Measurements from ENCODE around the gene MPP3.

MPP3 gene

GRCh38 chr17:43759836-43760235, 73.1 kb downstream of the MPP3 start:
- Mint-ChIP-seq H3K4me1 (peaks cover 48% of the 10 kb centered on the region), H3K36me3 (ENCODE audit: low read depth) (no peaks in the 10 kb centered on the region), H3K27me3 (ENCODE audit: low read depth, poor library complexity) (peaks cover 55% of the 10 kb centered on the region), H3K9me3 (no peaks in the 10 kb centered on the region), H3K27ac (no peak overlapping the region), H3K4me3 (peak overlapping the region; percentile 22)
- no peak for TF ChIP-seq CTCF (IDR thresholded peaks at IDR 0.05)
- no peak for DNase-seq

GRCh38 chr17:43758497-43759174, 74.3 kb downstream of the MPP3 start, which contains the start of gene SOST:
TSS of gene SOST (minus strand) at chr17:43758791. CDS start at chr17:43758741, 50 bp downstream.
- Mint-ChIP-seq H3K4me1 (peaks cover 59% of the 10 kb centered on the region), H3K9me3 (no peaks in the 10 kb centered on the region), H3K36me3 (ENCODE audit: low read depth) (no peaks in the 10 kb centered on the region), H3K27ac (no peak within 1 kb of the TSS), H3K27me3 (ENCODE audit: low read depth, poor library complexity) (peaks cover 64% of the 10 kb centered on the region), H3K4me3 (peak within 1 kb of the TSS; percentile 13)
- no peak for DNase-seq
- no peak for TF ChIP-seq CTCF (IDR thresholded peaks at IDR 0.05)

GRCh38 chr17:43758086-43758485, 74.9 kb downstream of the MPP3 start:
- DNase-seq = no peak
- H3K4me1 Mint-ChIP-seq = peaks cover 63% of the 10 kb centered on the region
- no peak overlapping the region for H3K27ac Mint-ChIP-seq
- no peak overlapping the region for H3K4me3 Mint-ChIP-seq
- H3K27me3 Mint-ChIP-seq (ENCODE audit: low read depth, poor library complexity) = peaks cover 65% of the 10 kb centered on the region
- no peaks in the 10 kb centered on the region for H3K36me3 Mint-ChIP-seq (ENCODE audit: low read depth)
- no peaks in the 10 kb centered on the region for H3K9me3 Mint-ChIP-seq
- no peak for TF ChIP-seq CTCF (IDR thresholded peaks at IDR 0.05)

- TF ChIP-seq CTCF (IDR thresholded peaks at IDR 0.05) = no peak
- Mint-ChIP-seq H3K36me3 (ENCODE audit: low read depth) (no peaks in the 10 kb centered on the region), H3K27me3 (ENCODE audit: low read depth, poor library complexity) (peaks cover 73% of the 10 kb centered on the region), H3K27ac (no peak overlapping the region), H3K4me1 (peaks cover 67% of the 10 kb centered on the region), H3K4me3 (no peak overlapping the region), H3K9me3 (no peaks in the 10 kb centered on the region)
- no peak for DNase-seq
Observed at GRCh38 chr17:43757171-43757660, 75.7 kb downstream of the MPP3 start.

GRCh38 chr17:43756201-43756600, 76.7 kb downstream of the MPP3 start:
- TF ChIP-seq CTCF (IDR thresholded peaks at IDR 0.05) = no peak
- H3K4me3 Mint-ChIP-seq = peak overlapping the region; percentile 69
- no peaks in the 10 kb centered on the region for H3K36me3 Mint-ChIP-seq (ENCODE audit: low read depth)
- peaks cover 67% of the 10 kb centered on the region for H3K4me1 Mint-ChIP-seq
- H3K27me3 Mint-ChIP-seq (ENCODE audit: low read depth, poor library complexity) = peaks cover 83% of the 10 kb centered on the region
- H3K9me3 Mint-ChIP-seq = no peaks in the 10 kb centered on the region
- H3K27ac Mint-ChIP-seq = no peak overlapping the region
- DNase-seq = peak; percentile 26

GRCh38 chr17:43755389-43755875, 77.5 kb downstream of the MPP3 start:
- TF ChIP-seq CTCF (IDR thresholded peaks at IDR 0.05) = no peak
- Mint-ChIP-seq H3K27me3 (ENCODE audit: low read depth, poor library complexity) (peaks cover 89% of the 10 kb centered on the region), H3K36me3 (ENCODE audit: low read depth) (no peaks in the 10 kb centered on the region), H3K4me1 (peaks cover 66% of the 10 kb centered on the region), H3K9me3 (no peaks in the 10 kb centered on the region), H3K4me3 (peak overlapping the region; percentile 69), H3K27ac (no peak overlapping the region)
- DNase-seq = peak; percentile 76
